ENCODE results near the gene EIF4G1. TPM values are rescaled to one million over a fixed set of nuclear protein-coding genes. Genes with fewer than 3 reads are reported as not detected.

Gene EIF4G1
- total RNA-seq, 1 experiment from 2014 or later, result 532 TPM

DNA sequence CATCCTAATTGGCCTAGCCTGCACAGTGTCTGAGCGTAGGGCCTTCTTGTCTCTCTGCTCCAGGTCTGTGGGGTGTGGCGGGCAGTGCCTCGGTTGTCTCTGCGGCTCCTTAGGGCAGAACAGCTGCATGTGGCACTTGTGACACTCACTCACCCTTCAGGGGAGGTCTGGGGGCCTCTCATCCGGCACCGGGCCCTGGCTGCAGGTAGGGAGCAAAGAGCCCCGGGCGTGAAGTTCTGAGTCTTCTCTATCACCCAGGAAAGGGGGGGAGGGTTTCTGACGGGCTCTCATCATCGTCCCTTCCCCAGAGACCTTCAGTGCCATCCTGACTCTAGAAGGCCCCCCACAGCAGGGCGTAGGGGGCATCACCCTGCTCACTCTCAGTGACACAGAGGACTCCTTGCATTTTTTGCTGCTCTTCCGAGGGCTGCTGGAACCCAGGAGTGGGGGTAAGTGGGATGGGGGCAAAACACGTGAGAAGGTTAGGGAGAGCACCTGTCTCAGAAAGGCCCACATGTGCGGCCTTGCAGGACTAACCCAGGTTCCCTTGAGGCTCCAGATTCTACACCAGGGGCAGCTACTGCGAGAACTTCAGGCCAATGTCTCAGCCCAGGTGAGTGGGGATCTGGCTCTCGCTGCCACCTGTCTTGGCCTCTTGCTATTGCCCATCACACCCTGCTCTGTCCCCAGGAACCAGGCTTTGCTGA is 68.1 kb downstream of the EIF4G1 start:
- Histone ChIP-seq H2BK12ac (ENCODE audit: insufficient read length, low read depth, low read length) (no peak overlapping the region), H4K8ac (replicated peaks; ENCODE audit: insufficient read length, low read depth, low read length) (no peak overlapping the region), H4K20me1 (ENCODE audit: control insufficient read depth, insufficient read depth, insufficient read length) (peaks cover 2% of the 10 kb centered on the region), H2BK15ac (ENCODE audit: low read depth, low read length) (no peak overlapping the region), H2BK5ac (ENCODE audit: insufficient read length, low read length) (no peak overlapping the region), H3K56ac (ENCODE audit: insufficient read length, low read depth, low read length) (no peak overlapping the region), H3T11ph (ENCODE audit: low read length) (no peak overlapping the region), H3K23ac (ENCODE audit: insufficient read length, low read depth, low read length) (no peak overlapping the region), H3K27ac (ENCODE audit: insufficient read length, low read depth, low read length) (no peak overlapping the region), H3K4me2 (ENCODE audit: insufficient read depth, insufficient read length, low read length) (no peak overlapping the region), H3K9me3 (ENCODE audit: control insufficient read depth, low read depth, low read length) (no peaks in the 10 kb centered on the region), H3K23me2 (ENCODE audit: insufficient read length, low read depth, low read length, poor library complexity, severe bottlenecking) (peaks cover 9% of the 10 kb centered on the region), H3K9ac (ENCODE audit: extremely low read depth, insufficient read length, low read length) (no peak overlapping the region), H3K14ac (ENCODE audit: insufficient read depth, low read length) (no peak overlapping the region; the same call in 1 of the 2 replicates), H3K18ac (ENCODE audit: insufficient read length, low read depth, low read length) (no peak overlapping the region), H4K5ac (ENCODE audit: insufficient read length, low read depth, low read length) (no peak overlapping the region), H3K4ac (ENCODE audit: low read depth, low read length) (no peak overlapping the region), H2BK20ac (ENCODE audit: low read depth, low read length, poor library complexity, severe bottlenecking) (no peak overlapping the region), H2AFZ (ENCODE audit: low read length) (no peak overlapping the region), H3K79me1 (ENCODE audit: insufficient read depth, low read depth, low read length, poor library complexity, severe bottlenecking) (no peaks in the 10 kb centered on the region), H2AK5ac (ENCODE audit: insufficient read length, low read length) (no peak overlapping the region), H4K91ac (ENCODE audit: insufficient read length, low read depth, low read length) (no peak overlapping the region), H3K4me1 (ENCODE audit: insufficient read depth, low read length) (peaks cover 5% of the 10 kb centered on the region; the same call in 1 of the 2 replicates), H3K27me3 (ENCODE audit: insufficient read depth, low read length) (peaks cover 33% of the 10 kb centered on the region), H3K79me2 (ENCODE audit: insufficient read depth, low read length) (no peaks in the 10 kb centered on the region), H2BK120ac (ENCODE audit: low read depth, low read length, poor library complexity, severe bottlenecking) (no peak overlapping the region)
- WGBS (ENCODE audit: extremely low coverage, insufficient read length, low lambda C conversion rate), result no CpG with 5 or more reads among the region's 16 CpGs
- Mint-ChIP-seq H3K4me3 (no peak overlapping the region), H3K27me3 (ENCODE audit: low read depth) (peaks cover 70% of the 10 kb centered on the region), H3K27ac (no peak overlapping the region), H3K9me3 (peaks cover 0 to 3% of the 10 kb centered on the region in 2 experiments; a peak in 3 of 5 replicates), H3K4me1 (peaks cover 21 to 23% of the 10 kb centered on the region in 2 experiments), H3K36me3 (ENCODE audit: insufficient read depth in 1 of 3, low read depth in 3 of 3) (no peaks in the 10 kb centered on the region)
- TF ChIP-seq, protein P1, sequence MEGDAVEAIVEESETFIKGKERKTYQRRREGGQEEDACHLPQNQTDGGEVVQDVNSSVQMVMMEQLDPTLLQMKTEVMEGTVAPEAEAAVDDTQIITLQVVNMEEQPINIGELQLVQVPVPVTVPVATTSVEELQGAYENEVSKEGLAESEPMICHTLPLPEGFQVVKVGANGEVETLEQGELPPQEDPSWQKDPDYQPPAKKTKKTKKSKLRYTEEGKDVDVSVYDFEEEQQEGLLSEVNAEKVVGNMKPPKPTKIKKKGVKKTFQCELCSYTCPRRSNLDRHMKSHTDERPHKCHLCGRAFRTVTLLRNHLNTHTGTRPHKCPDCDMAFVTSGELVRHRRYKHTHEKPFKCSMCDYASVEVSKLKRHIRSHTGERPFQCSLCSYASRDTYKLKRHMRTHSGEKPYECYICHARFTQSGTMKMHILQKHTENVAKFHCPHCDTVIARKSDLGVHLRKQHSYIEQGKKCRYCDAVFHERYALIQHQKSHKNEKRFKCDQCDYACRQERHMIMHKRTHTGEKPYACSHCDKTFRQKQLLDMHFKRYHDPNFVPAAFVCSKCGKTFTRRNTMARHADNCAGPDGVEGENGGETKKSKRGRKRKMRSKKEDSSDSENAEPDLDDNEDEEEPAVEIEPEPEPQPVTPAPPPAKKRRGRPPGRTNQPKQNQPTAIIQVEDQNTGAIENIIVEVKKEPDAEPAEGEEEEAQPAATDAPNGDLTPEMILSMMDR (conservative IDR thresholded peaks at IDR 0.05), result no peak
- no peak for DNase-seq
